NCI-H2171 (cell line): ENCODE measurements around the gene SLC20A1.

Experiments used
- DNase-seq: peaks from one replicate; lab custom pipeline; 2025; lab: John Stamatoyannopoulos, UW

Gene SLC20A1

GRCh38 chr2:112625474-112626114, 20.1 kb upstream of the SLC20A1 start:
- no peak for DNase-seq

- DNase-seq = peak; percentile 85
These were observed 19.1 kb upstream of the SLC20A1 start for GRCh38 chr2:112626604-112627059.

GRCh38 chr2:112627060-112628040, 18.4 kb upstream of the SLC20A1 start:
- no peak for DNase-seq

- no peak for DNase-seq
These were observed 16.5 kb upstream of the SLC20A1 start for GRCh38 chr2:112629224-112629623.

- no peak for DNase-seq
These were observed 15.9 kb upstream of the SLC20A1 start for GRCh38 chr2:112629823-112630222.

- DNase-seq = no peak
These were observed 15.5 kb upstream of the SLC20A1 start for GRCh38 chr2:112630268-112630667.

- DNase-seq = no peak
These were observed 12.0 kb upstream of the SLC20A1 start for GRCh38 chr2:112633708-112634107.

- no peak for DNase-seq
These were observed 11.4 kb upstream of the SLC20A1 start for GRCh38 chr2:112634153-112634873.

GRCh38 chr2:112634874-112635157, 10.9 kb upstream of the SLC20A1 start:
- DNase-seq = no peak

- no peak for DNase-seq
These were observed 9.0 kb upstream of the SLC20A1 start for GRCh38 chr2:112636605-112637288.

GRCh38 chr2:112637289-112637660, 8.5 kb upstream of the SLC20A1 start:
- no peak for DNase-seq

- no peak for DNase-seq
These were observed 5.8 kb upstream of the SLC20A1 start for GRCh38 chr2:112639936-112640335.

GRCh38 chr2:112640467-112640799, 5.3 kb upstream of the SLC20A1 start:
- no peak for DNase-seq

- no peak for DNase-seq
These were observed 4.7 kb upstream of the SLC20A1 start for GRCh38 chr2:112640800-112641675.

GRCh38 chr2:112641701-112642100, 4.0 kb upstream of the SLC20A1 start:
- DNase-seq = no peak

GRCh38 chr2:112642561-112642960, 3.2 kb upstream of the SLC20A1 start:
- no peak for DNase-seq

- DNase-seq = no peak
These were observed 2.8 kb upstream of the SLC20A1 start for GRCh38 chr2:112642966-112643365.

- DNase-seq = no peak
These were observed 2.3 kb upstream of the SLC20A1 start for GRCh38 chr2:112643488-112643887.

GRCh38 chr2:112644155-112644932, 1.4 kb upstream of the SLC20A1 start:
- DNase-seq = no peak

- DNase-seq = no peak
These were observed 818 bp upstream of the SLC20A1 start for GRCh38 chr2:112644933-112645309.
